KBM-7 (cell line): Measurements from ENCODE around the gene FBXO21.

Experiments
- DNase-seq: peaks from one replicate; pipeline ENCODE4 v3.0.0-alpha.2; 2015
- in situ Hi-C: fragments of 300-500 bp; cut with MboI; formaldehyde crosslinking; loops from 2 replicates; pipeline ENCODE4 v1.14.3; 2020; ENCODE audit warnings: low sequenced_read_pairs, low pct_unique_long_range_greater_than_20kb, mixed read lengths

FBXO21 gene

DNA sequence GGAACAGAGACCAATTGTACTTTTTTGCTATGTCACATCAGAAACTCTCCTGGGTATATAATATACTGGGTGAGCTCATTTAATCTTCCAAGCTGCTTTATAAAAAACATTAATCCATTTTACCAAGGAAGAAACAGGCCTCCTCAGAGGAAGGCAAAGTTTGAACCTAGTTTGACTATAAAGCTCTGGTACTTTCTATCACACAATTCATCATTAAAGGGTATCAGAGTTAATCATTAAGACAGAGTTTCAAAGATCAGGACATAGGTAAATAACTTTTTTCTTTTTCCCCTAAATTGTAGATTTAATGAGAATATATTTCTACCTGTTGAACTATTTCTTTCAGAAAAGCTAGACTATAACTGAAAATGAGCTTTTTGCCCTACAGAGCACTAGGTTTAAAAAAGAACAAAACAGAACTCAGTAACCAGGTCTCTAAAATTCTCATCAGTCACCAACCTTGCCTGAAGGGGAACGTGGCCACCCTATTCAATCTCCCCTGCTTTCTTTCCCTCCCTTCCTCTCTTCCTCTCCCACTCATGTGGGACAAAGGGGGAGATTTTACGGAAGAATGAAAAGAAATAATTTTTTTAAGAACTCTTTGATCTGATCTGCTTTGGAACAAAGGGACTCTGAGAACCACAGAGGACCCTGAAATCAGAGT lies 18.6 kb downstream of the FBXO21 start:
- in situ Hi-C loops, result no loop called here
- no peak for DNase-seq

DNA sequence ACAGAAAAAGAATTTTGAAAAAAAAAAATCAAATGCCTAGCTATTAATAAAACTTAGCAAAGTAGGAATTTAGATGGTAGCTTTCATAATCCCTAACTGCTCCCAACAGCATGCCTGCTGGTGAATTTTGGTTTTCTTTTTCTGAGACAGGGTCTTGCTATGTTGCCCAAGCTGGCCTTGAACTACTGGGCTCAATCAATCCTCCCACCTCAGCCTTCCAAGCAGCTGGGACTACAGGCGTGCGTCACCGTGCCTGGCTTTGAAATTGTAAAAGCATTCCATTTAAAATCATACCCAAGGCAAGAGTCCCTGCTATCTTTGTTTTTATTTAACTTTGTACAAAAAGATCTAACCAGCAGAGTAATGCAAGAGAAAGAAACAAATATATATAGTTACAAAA lies 20.7 kb downstream of the FBXO21 start:
- DNase-seq, result no peak
- in situ Hi-C loops, result no loop called here

DNA sequence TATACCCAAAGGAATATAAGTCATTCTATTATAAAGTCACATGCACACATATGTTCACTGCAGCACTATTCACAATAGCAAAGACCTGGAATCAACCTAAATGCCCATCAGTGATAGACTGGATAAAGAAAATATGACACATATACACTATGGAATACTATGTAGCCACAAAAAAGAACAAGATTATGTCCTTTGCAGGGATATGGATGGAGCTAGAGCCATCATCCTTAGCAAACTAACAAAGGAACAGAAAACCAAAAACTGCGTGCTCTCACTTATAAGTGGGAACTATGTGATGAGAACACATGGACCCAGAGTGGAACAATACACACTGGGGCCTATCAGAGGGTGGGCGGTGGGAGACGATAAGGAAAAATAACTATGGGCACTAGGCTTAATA lies 21.3 kb downstream of the FBXO21 start:
- no peak for DNase-seq
- in situ Hi-C loops, result no loop called here

DNA sequence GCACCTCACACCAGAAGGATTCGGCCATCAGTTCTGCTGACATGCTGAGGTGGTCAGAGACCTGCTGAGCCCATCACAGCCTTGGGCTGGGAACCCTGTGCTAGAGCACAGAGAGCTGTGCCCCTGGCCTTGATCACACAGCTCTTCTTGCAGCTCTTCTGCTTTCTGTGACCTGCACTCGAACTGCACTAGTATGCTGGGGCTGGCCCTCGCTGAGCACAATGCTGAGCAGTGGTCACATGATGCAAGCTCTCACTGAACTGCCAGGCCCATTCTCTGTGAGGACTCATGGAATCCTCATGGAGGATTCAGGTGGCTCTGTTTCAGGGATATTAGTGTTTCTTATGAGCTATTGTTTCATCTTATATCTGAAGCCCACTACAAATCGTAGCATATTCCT lies 22.5 kb downstream of the FBXO21 start:
- in situ Hi-C loops, result no loop called here
- no peak for DNase-seq

DNA sequence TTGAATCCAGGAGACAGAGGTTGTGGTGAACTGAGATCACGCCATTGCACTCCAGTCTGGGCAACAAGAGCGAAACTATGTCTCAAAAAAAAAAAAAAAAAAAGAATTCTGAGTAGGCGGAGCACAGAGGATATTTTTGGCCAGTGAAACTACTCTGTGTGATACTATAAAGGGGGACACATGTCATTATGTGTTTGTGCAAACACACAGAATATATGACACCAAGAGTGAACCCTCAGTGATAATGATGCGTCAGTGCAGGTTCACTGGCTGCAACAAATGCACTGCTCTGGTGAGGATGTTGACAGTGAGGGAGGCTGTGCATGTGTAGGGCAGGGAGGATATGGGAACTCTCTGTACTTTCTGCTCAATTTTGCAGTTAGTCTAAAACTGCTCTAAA lies 24.2 kb downstream of the FBXO21 start:
- in situ Hi-C loops, result no loop called here
- no peak for DNase-seq

DNA sequence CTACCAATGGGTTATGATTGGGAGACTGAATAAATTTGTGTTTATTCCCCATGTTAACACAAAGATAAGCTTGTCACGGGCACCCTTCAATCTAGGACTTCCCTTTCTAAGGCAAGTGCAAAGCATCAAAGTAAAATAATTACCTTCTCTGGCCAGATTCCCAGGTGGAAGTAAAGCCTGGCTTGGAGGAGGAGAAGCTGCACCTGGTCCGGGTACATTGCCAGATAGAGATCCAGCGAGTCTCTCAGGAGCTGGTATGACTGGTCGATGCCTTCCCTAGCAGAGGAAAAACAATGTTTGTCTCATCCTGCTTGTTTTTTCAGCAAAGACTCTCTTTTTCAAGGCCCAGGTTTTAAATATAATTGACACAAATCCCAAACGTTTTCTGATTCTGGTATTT lies 24.9 kb downstream of the FBXO21 start:
- in situ Hi-C loops, result no loop called here
- DNase-seq, result no peak

DNA sequence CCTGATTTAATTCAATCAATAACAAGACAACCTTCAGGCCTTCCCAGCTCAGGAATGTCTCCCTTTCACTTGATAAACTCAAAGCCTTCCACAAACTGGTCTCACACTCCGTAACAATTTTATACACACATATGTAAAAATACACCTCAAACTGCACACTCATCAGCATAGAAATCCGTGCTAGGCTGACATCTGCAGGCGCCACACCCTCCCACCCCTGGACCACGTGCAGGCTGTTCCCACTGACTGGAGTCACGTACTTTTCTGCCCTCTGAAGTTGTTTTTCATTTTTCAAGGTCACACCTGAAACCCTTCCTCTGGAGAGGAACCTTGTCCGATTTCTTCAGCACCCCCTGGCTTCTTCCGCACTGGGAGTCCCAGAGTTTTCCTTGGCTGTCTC lies 27.6 kb downstream of the FBXO21 start:
- in situ Hi-C loops, result no loop called here
- DNase-seq, result no peak

DNA sequence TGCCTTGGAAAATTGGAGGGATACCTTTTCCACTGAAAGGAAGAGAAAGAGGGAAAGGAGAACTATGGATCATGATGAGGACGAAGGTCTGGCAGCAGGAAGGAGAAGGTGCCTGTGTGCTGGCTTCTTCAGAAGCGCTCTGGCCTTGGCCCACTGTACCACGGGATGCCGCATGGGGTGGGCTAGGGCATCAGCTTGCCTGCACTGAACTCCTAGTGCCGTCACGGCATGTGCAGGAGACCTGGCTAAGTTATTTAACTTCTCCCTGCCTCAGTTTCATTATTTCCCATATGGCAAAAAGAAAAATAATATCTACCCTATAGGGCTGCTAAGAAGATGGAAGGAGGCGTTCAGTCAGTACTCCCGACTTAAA lies 28.1 kb downstream of the FBXO21 start:
- DNase-seq, result no peak

DNA sequence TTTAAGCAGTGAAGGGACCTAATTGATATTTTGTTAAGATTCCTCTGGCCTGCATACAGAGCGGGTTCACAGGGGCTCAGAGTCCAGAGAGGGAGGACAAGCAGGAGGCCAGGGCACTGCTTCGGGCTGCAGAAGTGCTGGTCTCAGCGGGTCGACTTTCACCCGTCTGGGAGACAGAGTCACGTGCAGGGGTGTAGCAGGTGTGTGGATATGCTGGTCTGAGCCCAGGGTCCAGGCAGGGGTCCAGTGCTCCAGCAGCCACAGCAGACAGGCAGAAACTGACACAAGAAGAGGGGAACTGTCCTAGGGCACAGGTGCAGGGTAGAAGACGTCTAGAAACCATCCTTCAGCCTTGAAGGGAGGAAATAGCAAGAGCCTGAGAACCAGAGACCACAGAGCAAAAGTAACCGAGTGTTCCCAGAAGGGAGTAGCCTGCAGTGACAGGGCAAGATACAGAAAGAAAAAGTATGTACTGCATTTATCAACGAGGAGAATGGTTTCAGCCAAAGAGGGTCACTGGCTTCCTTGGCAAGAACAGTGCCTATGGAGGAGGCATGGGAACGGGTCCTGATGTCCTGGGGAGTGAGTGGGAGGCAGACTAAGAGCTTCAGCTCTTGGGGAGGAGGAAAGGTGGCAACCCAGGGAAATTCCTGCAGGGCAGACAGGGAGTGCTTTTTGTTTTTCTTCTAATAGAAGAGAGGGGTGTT lies 28.7 kb downstream of the FBXO21 start:
- DNase-seq, result no peak
- in situ Hi-C loops, result no loop called here

More for the DNA sequence above, 28.1 kb downstream of the FBXO21 start:
- in situ Hi-C loops, result no loop called here

DNA sequence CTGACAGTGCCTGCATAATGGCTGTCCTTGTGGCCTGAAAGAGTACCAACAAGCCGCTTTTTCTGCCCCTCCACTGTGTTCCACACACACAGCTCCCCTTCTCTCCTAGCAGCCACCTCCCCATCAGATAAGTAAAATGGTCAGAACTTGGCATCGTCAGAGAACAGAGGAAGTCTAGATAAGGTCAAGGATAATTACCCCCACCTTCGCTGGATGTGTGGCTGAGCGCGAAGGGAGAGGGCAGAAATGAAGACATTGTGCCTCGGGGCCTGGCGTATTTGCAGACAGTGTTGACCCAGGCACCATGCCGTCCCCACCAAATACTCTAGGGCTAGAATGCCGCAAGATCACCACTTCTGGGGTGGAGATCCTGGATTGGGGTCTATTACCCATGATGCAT lies 30.6 kb downstream of the FBXO21 start:
- DNase-seq, result no peak
- in situ Hi-C loops, result no loop called here

DNA sequence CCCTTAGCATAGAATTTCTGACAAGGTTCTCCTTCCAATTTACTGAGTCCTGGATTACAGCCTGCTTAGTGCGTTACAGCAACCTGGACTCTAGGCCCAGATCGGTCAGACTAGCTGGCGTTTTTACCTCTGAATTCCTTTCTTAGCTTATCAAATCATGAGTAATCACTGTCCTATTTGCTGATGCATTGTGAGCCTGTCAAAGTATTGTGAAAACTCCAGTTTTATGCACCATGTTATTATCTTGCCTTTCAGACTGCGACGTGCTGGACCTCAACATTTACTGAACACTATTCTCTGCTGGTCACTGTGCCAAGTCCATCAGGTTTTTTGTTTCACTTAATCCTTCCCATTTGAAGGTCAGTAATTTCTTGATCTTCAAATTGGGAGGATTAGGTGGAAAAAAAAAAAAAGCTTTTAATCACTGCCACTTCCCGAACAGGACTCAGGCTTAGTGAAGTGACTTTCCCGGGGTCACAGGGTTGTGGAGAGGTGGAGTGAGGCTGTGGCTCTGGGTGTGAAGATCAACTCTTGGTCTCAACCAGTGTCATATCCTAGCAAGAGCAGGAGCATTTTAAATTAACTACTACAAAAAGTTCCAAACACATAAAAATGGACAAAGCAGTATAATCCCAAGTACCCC lies 31.2 kb downstream of the FBXO21 start:
- in situ Hi-C loops, result no loop called here
- DNase-seq, result no peak

DNA sequence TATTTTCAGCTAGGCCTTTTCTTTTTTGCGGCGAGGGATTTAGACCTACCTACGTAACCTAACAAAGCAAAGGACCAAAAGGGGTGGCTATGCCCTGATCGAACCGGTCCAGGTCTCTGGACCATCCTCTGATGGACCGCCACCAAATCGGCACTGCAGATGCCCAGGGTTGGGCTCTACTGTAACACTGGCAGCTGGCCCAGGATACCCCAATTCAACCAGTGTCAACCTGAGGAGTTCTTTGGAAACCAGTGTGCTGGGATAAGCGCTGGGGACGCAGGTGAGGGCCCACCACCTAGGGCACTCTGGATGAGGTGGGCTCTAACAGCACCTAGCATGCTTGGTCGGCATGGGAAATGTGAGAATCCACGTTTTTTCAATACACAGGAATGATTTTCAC lies 32.2 kb downstream of the FBXO21 start:
- no peak for DNase-seq
- in situ Hi-C loops, result no loop called here

DNA sequence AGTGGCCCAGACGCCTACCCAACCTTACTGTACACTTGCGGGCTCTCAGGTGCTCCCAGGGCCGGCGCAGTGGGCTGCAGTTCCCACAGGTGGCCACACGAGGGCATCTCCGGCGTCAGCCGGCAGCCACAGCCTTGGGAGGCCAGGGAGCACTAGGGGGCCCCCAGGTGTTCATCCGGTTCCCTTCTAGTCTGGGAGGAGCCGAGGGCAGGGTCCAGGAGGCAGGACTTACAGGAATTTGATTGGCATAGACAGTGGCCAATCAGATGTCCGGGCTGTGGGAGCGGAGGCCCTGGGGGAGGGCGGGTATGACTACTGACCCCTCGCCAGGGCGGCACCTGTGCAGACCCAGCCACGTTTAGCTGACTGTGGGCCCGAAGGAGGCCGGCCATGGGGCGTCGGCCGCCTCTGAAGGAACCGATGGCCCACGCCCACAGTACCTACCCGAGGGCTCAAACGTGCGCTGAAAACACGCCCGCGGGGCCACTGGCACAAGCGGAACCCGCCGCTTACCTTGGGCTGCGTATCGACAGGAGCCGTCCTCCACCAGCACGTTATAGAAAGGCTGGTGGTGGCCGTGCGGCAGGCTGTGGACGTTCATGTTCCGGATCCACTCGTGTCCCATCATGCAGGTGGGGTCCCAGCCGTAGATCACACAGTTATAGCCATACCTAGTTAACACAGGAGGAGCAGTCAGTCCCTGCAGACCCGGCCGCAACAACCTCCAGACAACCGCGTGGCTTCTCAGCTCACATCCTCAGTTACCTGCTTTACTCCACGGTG lies 34.8 kb downstream of the FBXO21 start:
- in situ Hi-C loops, result no loop called here
- DNase-seq, result peak; percentile 70

DNA sequence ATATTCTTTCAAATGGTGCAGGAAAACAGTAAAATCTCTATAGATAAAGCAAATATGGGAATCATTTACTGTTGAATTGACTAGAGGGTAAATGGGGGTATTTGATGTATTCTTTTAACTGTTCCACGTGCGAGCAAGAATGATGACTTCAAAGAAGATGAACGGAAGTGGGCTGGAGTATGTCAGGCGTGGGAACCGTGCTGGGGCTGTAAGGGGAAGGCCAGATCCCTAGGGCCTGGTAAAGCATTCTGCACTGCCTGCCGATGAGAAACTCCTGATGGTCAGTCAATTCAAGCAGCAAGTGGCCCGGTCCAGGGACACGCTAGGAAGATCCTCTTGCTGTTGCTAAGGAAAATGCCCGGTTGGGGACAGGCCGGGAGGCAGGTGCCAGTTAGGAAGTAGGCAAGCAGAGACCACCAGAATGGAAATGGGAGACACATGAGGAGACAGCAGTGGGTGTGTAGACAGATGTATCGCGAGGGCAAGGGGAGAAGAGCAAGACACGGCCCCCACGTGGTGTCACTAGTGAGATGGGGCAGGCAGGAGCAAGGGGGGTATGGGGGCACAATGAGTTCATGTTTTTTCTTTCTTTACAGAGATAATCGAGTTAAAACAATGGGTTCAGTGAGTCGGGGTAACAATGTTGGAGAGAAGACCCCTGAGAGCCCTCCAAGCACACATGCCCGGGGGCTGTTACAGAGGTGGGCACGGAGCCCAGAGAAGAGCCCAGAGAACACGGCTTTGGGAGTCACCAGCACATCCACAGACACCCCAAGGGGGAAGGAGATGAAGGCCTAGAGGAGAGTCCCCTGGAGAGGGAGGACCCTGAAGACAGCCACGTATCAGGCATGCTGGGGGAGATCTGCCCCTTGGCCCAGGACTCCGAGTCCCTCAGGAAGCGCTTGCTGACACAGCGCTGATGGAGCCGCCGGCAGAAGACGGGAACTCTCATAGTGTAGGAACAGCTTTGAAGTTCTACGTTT lies 37.2 kb downstream of the FBXO21 start:
- no peak for DNase-seq
- in situ Hi-C loops, result no loop called here

DNA sequence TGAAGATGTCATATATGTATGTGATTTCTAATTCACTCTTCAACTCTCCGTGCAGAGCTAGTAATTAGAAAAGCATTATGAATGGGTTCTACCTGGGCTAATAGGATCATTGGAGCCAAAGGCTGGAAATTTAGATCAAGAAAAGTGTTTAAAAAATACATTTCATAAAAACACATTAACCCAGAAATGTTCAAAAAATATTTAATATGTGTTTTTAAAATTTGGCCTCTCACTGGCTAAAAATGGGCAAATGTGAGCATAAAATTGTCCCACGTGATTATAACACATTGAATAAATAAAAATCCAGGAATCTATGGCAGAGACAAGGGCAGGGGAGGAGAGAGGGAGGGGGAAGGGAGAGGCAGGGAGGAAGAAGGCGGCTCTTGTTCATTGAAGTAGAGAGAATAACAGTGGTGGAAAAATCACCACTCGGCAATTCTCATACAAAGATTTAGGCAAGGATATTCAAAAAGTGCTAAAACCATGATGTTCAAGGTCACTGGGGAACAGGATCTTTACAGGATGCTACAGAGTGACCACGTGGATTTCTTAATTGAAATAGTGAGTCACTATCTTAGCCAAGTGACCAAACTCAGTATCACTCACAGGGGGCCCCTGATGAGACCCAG lies 38.8 kb downstream of the FBXO21 start:
- DNase-seq, result no peak
- in situ Hi-C loops, result no loop called here

DNA sequence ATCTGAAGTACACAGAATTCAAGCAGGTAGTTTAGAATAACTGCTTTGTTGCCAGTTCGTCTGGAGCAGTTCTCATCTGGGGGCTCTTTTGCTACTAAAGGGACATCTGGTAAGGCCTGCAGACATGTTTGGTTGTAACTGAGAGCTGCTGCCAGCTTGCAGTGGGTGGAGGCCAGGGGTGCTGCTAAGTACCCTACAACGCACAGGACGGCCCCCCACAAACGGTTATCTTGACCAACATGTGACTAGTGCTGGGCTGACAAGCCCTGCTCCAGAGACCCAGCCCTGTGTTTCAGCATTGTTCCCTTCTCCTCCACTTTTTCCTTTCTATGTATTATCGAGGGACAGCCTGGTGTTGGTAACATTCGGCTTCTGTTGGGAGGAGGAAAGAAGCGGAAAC lies 40.8 kb downstream of the FBXO21 start:
- in situ Hi-C loops, result no loop called here
- DNase-seq, result no peak

DNA sequence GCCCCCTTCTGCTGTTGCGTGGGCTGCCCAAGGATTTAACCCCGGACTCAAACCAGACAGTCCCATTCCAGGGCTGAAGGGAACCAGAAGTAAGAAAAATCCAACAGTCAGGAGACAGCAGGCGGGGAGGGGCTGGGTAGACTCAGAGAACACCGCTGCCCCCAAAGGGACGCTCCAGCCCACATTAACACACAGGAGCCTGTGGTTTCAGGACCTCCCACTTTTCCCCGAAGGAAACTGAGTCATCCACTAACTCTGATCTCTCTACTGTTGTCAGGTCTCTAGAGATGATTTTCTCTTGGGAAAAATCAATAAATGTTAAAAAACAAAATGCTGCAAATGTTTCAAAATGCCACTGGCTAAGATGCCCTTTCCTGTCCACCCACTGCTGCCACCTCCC lies 41.6 kb downstream of the FBXO21 start:
- in situ Hi-C loops, result no loop called here
- DNase-seq, result no peak

DNA sequence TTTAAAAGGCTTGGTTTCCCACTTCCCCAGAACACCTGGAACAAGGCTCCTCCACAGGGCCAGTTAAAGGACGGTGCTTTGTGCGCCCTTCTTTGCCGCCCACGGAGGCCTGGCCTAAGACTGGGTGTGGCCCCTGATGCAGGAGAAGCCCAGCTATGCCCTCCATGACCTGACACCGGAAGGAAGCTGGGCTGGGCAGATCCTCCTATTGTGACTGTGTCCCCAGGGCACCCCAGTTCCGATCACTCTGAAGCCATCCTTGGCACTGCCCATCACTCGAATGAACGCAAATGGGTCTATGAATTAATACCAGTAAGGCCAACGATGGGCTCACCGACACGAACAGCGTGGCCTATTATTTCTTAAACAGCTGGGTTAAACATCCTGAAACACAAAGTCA lies 42.6 kb downstream of the FBXO21 start:
- in situ Hi-C loops, result no loop called here

More for the DNA sequence above, 42.6 kb downstream of the FBXO21 start:
- DNase-seq, result no peak
